HG02885 (cell line): ENCODE measurements around the gene RASGEF1C.
"Not testable (repeated sequence)": the region's sequence is repeated elsewhere in the genome, so short reads cannot be mapped to it uniquely, and the experiment has no call there.

Experiments
- ATAC-seq: cut with Tn5 transposase; IDR thresholded peaks from one replicate; pipeline ENCODE4 v1.9.1; 2021; ENCODE audit warnings: mild to moderate bottlenecking; ENCODE audit not compliant: unreplicated experiment, poor library complexity

RASGEF1C gene

DNA sequence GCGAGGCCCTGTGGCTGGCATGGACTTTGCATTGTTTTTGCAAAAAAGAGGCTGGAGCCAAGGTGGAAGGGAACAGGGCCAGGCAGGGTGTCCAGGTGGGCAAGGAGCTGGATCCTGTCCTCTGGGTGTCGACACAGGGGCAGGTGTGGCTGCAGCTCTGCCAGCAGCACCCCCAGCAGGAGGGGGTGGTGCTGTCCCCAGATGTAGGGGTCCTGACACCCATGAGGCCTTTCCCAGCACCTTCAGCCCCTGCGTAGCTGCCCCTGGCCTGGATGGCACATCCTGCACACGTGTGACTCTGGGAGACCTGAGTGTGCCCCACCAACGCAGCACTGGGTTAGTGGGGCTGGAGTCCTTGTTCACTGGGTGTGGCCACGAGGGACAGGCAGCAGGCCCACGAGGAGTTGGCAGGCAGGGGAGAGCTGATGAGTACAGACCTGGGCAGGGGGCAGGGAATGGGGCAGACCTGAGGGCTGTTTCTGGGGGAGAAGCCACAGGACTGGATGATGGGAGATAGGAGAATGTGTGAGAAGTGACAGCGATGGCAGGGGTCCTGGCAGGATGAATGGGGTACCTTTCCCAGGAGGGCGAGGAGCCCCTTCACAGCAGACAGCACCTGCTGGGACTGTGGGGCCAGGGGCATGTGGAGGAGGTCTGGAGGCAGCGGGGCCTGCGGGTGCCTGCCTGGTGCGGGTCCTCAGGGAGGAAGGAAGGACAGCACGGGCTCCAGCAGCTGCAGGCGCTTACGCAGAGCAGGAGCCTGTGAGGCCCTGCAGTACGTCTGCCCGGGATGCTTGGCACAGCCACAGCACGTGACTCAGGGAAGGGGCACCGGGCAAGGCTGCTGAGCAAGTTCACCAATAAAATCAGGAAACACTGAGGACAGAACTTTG is 3.6 kb upstream of the RASGEF1C start:
- no peak for ATAC-seq

- no peak for ATAC-seq
Observed at GRCh38 chr5:180211761-180212035, 2.7 kb upstream of the RASGEF1C start.

- ATAC-seq: no peak
Observed at GRCh38 chr5:180210961-180211760, 2.1 kb upstream of the RASGEF1C start.

GRCh38 chr5:180210077-180210476 is 1.1 kb upstream of the RASGEF1C start:
- not testable (repeated sequence) for ATAC-seq

- ATAC-seq: peak; percentile 32
Observed at GRCh38 chr5:180208435-180209081, 453 bp downstream of the RASGEF1C start.

- ATAC-seq: no peak
Observed at GRCh38 chr5:180208038-180208434, 975 bp downstream of the RASGEF1C start.

DNA sequence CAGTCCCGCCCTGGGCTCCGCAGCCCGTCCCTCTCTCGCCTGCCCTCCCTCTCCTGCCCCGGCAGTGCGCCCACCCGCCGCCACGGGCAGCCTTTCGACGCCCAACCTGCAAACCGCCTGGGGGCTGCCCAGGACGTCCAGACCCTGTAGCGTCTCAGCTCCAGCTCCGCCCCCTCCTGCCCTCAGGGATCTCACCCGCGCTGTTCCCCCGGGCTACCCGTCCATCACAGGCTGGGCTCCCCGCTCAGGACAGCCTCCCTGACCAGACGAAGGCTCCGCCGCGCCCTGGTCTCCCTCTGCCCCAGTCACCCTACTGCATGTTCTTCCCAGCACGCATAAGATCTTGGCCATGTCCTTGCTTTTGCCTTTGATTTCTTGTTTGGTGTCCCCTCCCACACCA is 1.4 kb downstream of the RASGEF1C start:
- ATAC-seq: no peak

DNA sequence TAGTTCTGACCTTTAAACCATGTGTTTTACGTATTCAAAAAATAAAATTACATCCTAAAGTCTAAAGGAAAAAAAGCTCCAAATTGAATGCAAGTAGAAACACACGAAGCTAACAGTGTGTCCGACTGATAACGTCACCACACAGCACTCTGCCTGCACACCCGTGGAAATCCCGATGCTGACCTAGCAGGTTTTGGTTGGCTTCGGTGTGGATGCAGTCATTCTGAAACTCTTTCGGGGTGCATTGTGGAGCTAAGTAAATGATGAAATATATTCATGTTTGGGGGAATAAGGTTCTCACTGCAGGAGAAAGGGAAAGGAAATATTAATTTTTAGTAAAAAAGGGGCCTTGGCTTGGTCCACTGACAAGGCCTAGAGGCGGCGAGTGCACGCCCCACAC is 2.0 kb downstream of the RASGEF1C start:
- ATAC-seq: no peak

GRCh38 chr5:180205916-180206315 is 3.1 kb downstream of the RASGEF1C start:
- ATAC-seq: no peak

DNA sequence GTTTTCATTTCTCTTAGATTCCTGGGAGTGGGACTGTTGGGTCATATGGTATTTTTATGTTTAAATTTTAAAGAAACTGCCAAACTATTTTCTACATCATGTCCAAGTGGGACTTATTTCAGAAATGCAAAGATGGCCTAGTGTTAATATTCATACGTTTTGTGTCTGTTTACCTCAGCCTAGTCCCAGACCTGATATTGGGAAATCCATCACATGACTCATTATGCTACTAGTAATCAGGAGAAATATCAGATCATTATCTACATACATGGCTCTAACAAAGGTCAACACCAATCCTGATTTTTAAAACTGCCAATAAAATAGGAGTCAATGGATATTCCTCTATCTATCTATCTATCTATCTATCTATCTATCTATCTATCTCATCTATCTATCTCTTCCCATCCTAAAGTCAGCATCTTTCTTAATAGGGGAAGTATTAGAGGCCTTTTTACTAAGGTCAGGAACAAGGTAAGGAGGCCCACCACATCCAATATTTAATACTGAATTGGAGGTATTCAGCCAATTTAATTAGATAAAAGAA is 4.7 kb downstream of the RASGEF1C start:
- ATAC-seq: no peak

GRCh38 chr5:180202939-180203573 is 6.0 kb downstream of the RASGEF1C start:
- ATAC-seq: no peak

- ATAC-seq: no peak
Observed at GRCh38 chr5:180201051-180201987, 7.7 kb downstream of the RASGEF1C start.

DNA sequence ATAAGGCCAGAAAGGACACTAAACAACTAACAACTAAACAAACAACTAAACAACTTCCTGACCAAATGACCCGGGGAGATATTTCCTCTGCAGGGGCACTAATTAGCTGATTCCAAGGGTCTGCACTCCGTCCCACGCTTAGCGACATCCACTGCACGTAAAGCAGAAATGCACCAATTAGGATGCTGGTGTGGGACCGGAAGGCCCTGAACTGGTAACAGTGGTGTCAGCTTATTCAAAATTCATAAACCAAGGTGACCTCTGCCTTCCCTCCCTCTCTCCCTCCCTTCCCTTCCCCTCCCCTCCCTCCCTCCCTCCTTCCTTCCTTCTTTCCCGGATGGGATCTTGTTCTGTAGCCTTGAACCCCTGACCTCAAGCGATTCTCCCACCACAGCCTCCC is 9.6 kb downstream of the RASGEF1C start:
- ATAC-seq: no peak

GRCh38 chr5:180198208-180198607 is 10.8 kb downstream of the RASGEF1C start:
- no peak for ATAC-seq

DNA sequence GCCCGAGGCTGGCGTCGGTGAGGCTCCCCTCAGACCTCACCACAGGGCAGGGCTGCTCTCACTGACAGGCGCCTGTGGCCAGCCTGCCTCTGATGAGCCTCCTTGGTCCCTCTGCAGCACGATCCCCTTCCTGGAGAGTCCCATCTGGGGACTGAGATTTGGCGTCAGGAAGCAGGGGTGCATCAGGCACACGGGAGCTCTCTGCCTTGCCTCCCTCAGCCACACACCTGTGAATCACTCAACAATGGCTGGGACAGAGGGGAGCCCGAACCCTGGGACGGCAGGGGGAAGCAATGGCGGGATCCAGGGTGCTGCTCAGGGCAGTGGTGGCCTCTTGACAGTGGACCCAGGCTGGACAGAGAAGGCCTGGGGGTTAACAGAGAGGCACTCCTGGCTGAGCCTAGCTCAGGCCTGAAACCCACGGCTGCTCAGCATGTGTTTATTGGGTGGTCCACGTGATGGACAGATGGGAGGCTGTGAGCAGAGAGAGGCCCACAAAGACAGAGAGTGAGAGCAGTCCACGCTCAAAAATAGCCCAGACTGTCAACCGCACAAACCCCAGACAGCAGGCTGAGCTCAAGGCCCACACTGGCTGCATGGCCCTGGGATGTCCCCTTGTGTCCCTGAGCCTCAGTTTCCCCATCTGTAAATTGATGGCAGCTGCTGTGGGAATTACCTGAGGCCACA is 11.9 kb downstream of the RASGEF1C start:
- no peak for ATAC-seq

GRCh38 chr5:180194410-180195345 is 14.3 kb downstream of the RASGEF1C start:
- ATAC-seq: no peak

DNA sequence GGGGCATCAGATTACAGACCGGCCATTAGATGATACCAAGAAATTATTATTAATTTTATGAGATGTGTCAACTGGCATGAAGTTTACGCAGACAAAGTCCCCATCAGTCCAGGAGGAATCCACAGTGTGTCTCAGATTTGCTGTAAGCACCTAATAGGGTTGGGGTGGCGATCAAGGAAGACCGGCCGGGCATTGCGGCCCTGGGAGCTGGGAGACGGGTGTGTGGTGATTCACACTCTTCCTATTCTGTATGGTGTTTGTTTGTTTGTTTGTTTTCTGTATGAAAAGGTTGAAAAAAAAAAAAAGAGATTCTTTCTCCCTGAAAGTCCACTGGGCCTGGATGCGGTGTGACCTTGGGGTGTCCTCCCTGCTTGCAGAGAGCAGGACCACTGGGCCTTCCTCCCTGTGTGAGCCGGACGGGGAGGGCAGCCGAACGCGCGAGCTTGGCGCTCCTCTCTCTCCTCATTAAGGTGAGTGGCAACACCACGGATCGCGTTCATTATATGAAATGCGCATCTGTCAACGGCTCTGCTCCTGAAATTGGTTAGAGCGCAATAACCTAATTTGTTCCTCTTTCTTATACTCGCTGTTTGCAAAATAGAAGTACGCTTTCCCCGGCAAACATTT is 15.1 kb downstream of the RASGEF1C start:
- ATAC-seq: no peak
